Activated CD4-positive, alpha-beta T cell treated with anti-CD3 and anti-CD28 coated beads for 4 hours (primary cell): ENCODE results near the gene MED13L.
"Not testable (repeated sequence)": the region's sequence is repeated elsewhere in the genome, so short reads cannot be mapped to it uniquely, and the experiment has no call there.

ENCODE experiments used
- DNase-seq, 2 donors: peaks; one replicate each; pipeline ENCODE4 v3.0.0-alpha.2; 2020

MED13L gene

GRCh38 chr12:116303066-116303465 is 25.6 kb upstream of the MED13L start:
- no peak for DNase-seq

GRCh38 chr12:116302166-116303058 is 24.9 kb upstream of the MED13L start:
- no peak for DNase-seq

- DNase-seq, result no peak
These were observed 24.1 kb upstream of the MED13L start for GRCh38 chr12:116301621-116302020.

- no peak for DNase-seq
These were observed 22.3 kb upstream of the MED13L start for GRCh38 chr12:116299665-116300328.

GRCh38 chr12:116299064-116299463 is 21.6 kb upstream of the MED13L start:
- DNase-seq, result no peak

GRCh38 chr12:116298578-116298977 is 21.1 kb upstream of the MED13L start:
- no peak for DNase-seq

- DNase-seq, result no peak
These were observed 19.8 kb upstream of the MED13L start for GRCh38 chr12:116297224-116297834.

GRCh38 chr12:116295327-116296263 is 18.1 kb upstream of the MED13L start:
- DNase-seq, result no peak

- no peak for DNase-seq
These were observed 17.1 kb upstream of the MED13L start for GRCh38 chr12:116294454-116295165.

GRCh38 chr12:116293687-116294453 is 16.4 kb upstream of the MED13L start:
- no peak for DNase-seq

GRCh38 chr12:116291218-116291617 is 13.7 kb upstream of the MED13L start:
- DNase-seq, result no peak

GRCh38 chr12:116288735-116289134 is 11.2 kb upstream of the MED13L start:
- no peak for DNase-seq

GRCh38 chr12:116287842-116288301 is 10.4 kb upstream of the MED13L start:
- DNase-seq, result no peak

GRCh38 chr12:116284396-116284795 is 6.9 kb upstream of the MED13L start:
- no peak for DNase-seq

- DNase-seq, result not testable (repeated sequence)
These were observed 6.4 kb upstream of the MED13L start for GRCh38 chr12:116283881-116284280.

- no peak for DNase-seq
These were observed 5.1 kb upstream of the MED13L start for GRCh38 chr12:116282371-116283286.

- no peak for DNase-seq
These were observed 3.2 kb upstream of the MED13L start for GRCh38 chr12:116280595-116281290.

- DNase-seq, result no peak
These were observed 1.2 kb upstream of the MED13L start for GRCh38 chr12:116278667-116279066.

GRCh38 chr12:116278279-116278626 is 760 bp upstream of the MED13L start:
- no peak for DNase-seq
